K562 (cell line): Measurements from ENCODE around the gene GGT1. TPM values are rescaled to one million over a fixed set of nuclear protein-coding genes. Genes with fewer than 3 reads are reported as not detected.
"Not testable (repeated sequence)": the region's sequence is repeated elsewhere in the genome, so short reads cannot be mapped to it uniquely, and the experiment has no call there.

Experiments
- ATAC-seq: fragments of 200-7000 bp; cut with Tn5 transposase; 3 replicates; pipeline ENCODE4 v1.9.1; 2020; ENCODE audit warnings: moderate library complexity
- BruUV-seq: library from RNA; stranded (reverse); fragments of 400-500 nt; replicated peaks from 2 replicates; lab custom pipeline; 2021; lab: Mats Ljungman, UMichigan
- CTCF ChIA-PET: fragments of 300-600 bp; formaldehyde crosslinking; extraction: SDS; loops from one replicate; lab custom pipeline; 2021; ENCODE audit warnings: low intra/inter-chr PET ratio; lab: Yijun Ruan, JAX
- POLR2A ChIA-PET: fragments of 300-600, 350-650 bp; sonication (Branson Sonifier 250); formaldehyde crosslinking; extraction: SDS; loops from one replicate; lab custom pipeline; 2021; ENCODE audit warnings: antibody characterized with exemption, inconsistent platforms; lab: Yijun Ruan, JAX
- DNase-seq, 4 experiments: peaks; one replicate each; pipeline versions ENCODE4 v3.0.0 to v3.0.0-alpha.2; 2011 to 2018; ENCODE audit warnings: low spot score in 3 of 4, mixed read lengths in 3 of 4; ENCODE audit errors: extremely low read depth in 1 of 4
- FAIRE-seq: peaks from 2 replicates; lab custom pipeline; 2011; peaks lifted over from hg19 to GRCh38; lab: Jason Lieb, UNC
- H2AFZ ChIP-seq: 2 replicates; pipeline ENCODE4 v1.6.0; 2011; ENCODE audit warnings: low read depth, low read length, control low read depth, inconsistent platforms
- H3K27ac ChIP-seq: fragments of 200-600 bp; 3 replicates; pipeline ENCODE4 v1.8.0; 2011; ENCODE audit warnings: low read depth, mild to moderate bottlenecking, control low read depth, inconsistent platforms, low read length, moderate library complexity, mixed read lengths; ENCODE audit errors: extremely low read depth
- H3K27me3 ChIP-seq, 2 experiments: fragments of 300-600 bp in 1 of 2; 2 replicates in 1 of 2; 3 replicates in 1 of 2; pipeline versions ENCODE4 v1.6.0 to v1.8.0; 2011; ENCODE audit warnings: inconsistent platforms in 2 of 2, low read length in 2 of 2, mild to moderate bottlenecking in 1 of 2, mixed read lengths in 1 of 2, moderate library complexity in 1 of 2; ENCODE audit not compliant: control insufficient read depth in 2 of 2, insufficient read depth in 2 of 2
- H3K36me3 ChIP-seq: fragments of 300-600 bp; 3 replicates; pipeline ENCODE4 v1.8.0; 2011; ENCODE audit warnings: mild to moderate bottlenecking, low read length, inconsistent platforms; ENCODE audit not compliant: control insufficient read depth, insufficient read depth
- H3K4me1 ChIP-seq, 2 experiments: fragments of 200-600 bp in 1 of 2; replicated peaks in 1 of 2; 2 replicates in 1 of 2; 3 replicates in 1 of 2; pipeline versions ENCODE4 v1.5.1 to v1.8.0; 2011; ENCODE audit warnings: inconsistent platforms in 2 of 2, low read length in 2 of 2, mild to moderate bottlenecking in 1 of 2, mixed read lengths in 1 of 2, moderate library complexity in 1 of 2; ENCODE audit not compliant: control insufficient read depth in 2 of 2, insufficient read depth in 2 of 2
- H3K4me2 ChIP-seq: 2 replicates; pipeline ENCODE4 v1.6.1; 2011; ENCODE audit warnings: low read length, control low read depth, inconsistent platforms, mixed read lengths; ENCODE audit not compliant: insufficient read depth
- H3K4me3 ChIP-seq: fragments of 200-600 bp; sonication (generic), shearing (Covaris generic); 2 replicates; pipeline ENCODE4 v1.5.1; 2016; ENCODE audit warnings: control low read depth, inconsistent platforms
- H3K79me2 ChIP-seq: fragments of 200-600 bp; 3 replicates; pipeline ENCODE4 v1.8.0; 2011; ENCODE audit warnings: low read length, inconsistent platforms; ENCODE audit not compliant: control insufficient read depth, insufficient read depth
- H3K9ac ChIP-seq, 2 experiments: 2 replicates each; pipeline versions ENCODE4 v1.6.0 to v1.6.1; 2011; ENCODE audit warnings: low read depth in 2 of 2, low read length in 2 of 2, control low read depth in 1 of 2, inconsistent platforms in 1 of 2, mild to moderate bottlenecking in 1 of 2, mixed read lengths in 1 of 2; ENCODE audit not compliant: insufficient read depth in 1 of 2
- H3K9me1 ChIP-seq: one replicate; pipeline ENCODE4 v1.6.0; 2011; ENCODE audit warnings: inconsistent platforms, mild to moderate bottlenecking, low read length, moderate library complexity; ENCODE audit not compliant: control insufficient read depth, insufficient read depth
- H3K9me3 ChIP-seq: replicated peaks from 2 replicates; pipeline ENCODE4 v1.5.1; 2011; ENCODE audit warnings: low read depth, low read length, inconsistent platforms; ENCODE audit not compliant: control insufficient read depth, insufficient read depth
- H4K20me1 ChIP-seq: replicated peaks from 2 replicates; pipeline ENCODE4 v1.6.1; 2011; ENCODE audit warnings: low read length, inconsistent platforms, mixed read lengths; ENCODE audit not compliant: control insufficient read depth, insufficient read depth
- WGBS: fragments of 100-300 bp; shearing (Covaris generic); methylation state at CpG from one replicate; pipeline ENCODE4 v1.1.6; 2016; ENCODE audit warnings: low coverage, mixed read lengths; ENCODE audit not compliant: insufficient coverage; ENCODE audit errors: missing lambda C conversion rate; 5-methylcytosine and 5-hydroxymethylcytosine counted together
- in situ Hi-C: fragments of 300-500 bp; cut with MboI; formaldehyde crosslinking; loops from 4 replicates; pipeline ENCODE4 v1.15.0; 2018; ENCODE audit warnings: inconsistent platforms, mixed read lengths
- intact Hi-C: fragments of 100-400 bp; cut with micrococcal nuclease; formaldehyde crosslinking; loops from 2 replicates; pipeline ENCODE4 v1.14.2; 2022
- polyA plus RNA-seq, 8 experiments: library from polyadenylated mRNA; depleted of rRNA in 4 of 8; stranded (reverse) in 5 of 8; unstranded in 3 of 8; fragments of >200 nt; fragmentation: Nextera tagmentation in 2 of 8; fragmentation: Illumina TruSeq in 1 of 8; extraction: Ambion mirVana in 2 of 8; extraction: Trizol in 1 of 8; gene quantifications; 2 replicates each; pipeline versions ENCODE4 v1.2.1 to v1.2.3, GENCODE V29; 2011 to 2014; ENCODE audit warnings: inconsistent platforms in 1 of 8, missing spikeins in 1 of 8
- total RNA-seq, 7 experiments: library from RNA; depleted of rRNA in 6 of 7; stranded (reverse); fragments of >200 nt in 6 of 7; fragmentation: Illumina TruSeq in 2 of 7; extraction: Trizol in 2 of 7; gene quantifications; 2 replicates each; pipeline versions ENCODE4 v1.2.1 to v1.2.3, GENCODE V29; 2011 to 2021; ENCODE audit warnings: low replicate concordance in 1 of 7

Gene GGT1
- total and polyA plus RNA-seq, 9 of the 15 experiments (the other 6 are each of a cell fraction or from before 2014, with no cell fraction given), result 0.46 to 11.8 (median 6.9) TPM

DNA sequence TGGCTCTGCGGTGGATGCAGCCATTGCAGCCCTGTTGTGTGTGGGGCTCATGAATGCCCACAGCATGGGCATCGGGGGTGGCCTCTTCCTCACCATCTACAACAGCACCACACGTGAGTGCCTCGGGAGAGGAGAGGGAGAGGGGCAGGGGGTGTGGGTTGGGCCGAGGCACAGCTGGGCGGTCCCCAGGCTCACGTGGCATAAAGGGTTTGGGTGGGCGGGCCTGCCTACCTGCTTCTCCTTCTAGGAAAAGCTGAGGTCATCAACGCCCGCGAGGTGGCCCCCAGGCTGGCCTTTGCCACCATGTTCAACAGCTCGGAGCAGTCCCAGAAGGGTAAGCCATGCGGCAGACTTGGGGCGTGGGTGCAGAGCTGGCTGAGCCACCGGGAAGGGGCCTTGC is 11.8 kb downstream of the GGT1 start:
- H3K9me1 ChIP-seq, FAIRE-seq, POLR2A ChIA-PET, H2AFZ ChIP-seq, H3K4me1 ChIP-seq, H3K9me3 ChIP-seq, H3K27ac ChIP-seq, H3K79me2 ChIP-seq, ATAC-seq, CTCF ChIA-PET, H3K4me3 ChIP-seq, intact Hi-C loops, H3K27me3 ChIP-seq, BruUV-seq, DNase-seq, in situ Hi-C loops, H3K4me2 ChIP-seq, H3K36me3 ChIP-seq, H4K20me1 ChIP-seq, H3K9ac ChIP-seq: not testable (repeated sequence)
- WGBS, result 80% methylated on average over 2 of the region's 15 CpGs

DNA sequence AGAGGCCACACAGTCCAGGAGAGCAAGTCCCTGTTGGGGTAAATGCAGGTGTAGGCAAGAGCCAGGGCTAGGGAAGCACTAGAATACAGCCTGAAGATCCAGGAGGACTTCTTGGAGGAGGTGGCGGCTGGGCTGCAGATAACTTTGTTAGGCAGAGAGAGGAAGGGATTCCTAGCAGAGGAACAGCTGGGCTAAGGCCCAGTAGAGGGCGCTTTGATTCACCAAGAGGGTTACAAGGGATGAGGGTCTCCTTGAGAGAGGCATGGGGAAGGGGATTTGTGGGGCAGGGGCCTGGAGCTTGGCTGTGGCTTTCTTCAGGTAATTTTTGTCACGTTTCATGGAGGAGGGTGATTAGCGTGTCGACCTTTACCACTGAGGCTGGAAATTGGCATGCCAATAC is 18.3 kb downstream of the GGT1 start:
- not testable (repeated sequence) for ATAC-seq

More for the DNA sequence above, 18.3 kb downstream of the GGT1 start:
- H3K9me3 ChIP-seq, FAIRE-seq, POLR2A ChIA-PET, CTCF ChIA-PET, H3K4me2 ChIP-seq, H3K27me3 ChIP-seq, H3K9ac ChIP-seq, H3K79me2 ChIP-seq, intact Hi-C loops, BruUV-seq, H4K20me1 ChIP-seq, DNase-seq, H3K4me1 ChIP-seq, in situ Hi-C loops, H2AFZ ChIP-seq, H3K4me3 ChIP-seq, H3K27ac ChIP-seq, H3K36me3 ChIP-seq, H3K9me1 ChIP-seq: not testable (repeated sequence)
- no CpG with 5 or more reads among the region's 5 CpGs for WGBS
